GM23248 (cell line): ENCODE data around the gene CPM. TPM values are rescaled to one million over a fixed set of nuclear protein-coding genes. Genes with fewer than 3 reads are reported as not detected.

Source experiments
- DNase-seq: peaks from one replicate; pipeline ENCODE4 v3.0.0-alpha.2; 2015
- H2AFZ ChIP-seq: fragments of 200-600 bp; sonication (generic); 2 replicates; pipeline ENCODE4 v1.6.1; 2016; ENCODE audit warnings: antibody characterized with exemption
- H3F3A ChIP-seq: fragments of 200-600 bp; sonication (generic); 2 replicates; pipeline ENCODE4 v1.6.1; 2016; ENCODE audit warnings: mild to moderate bottlenecking, antibody characterized with exemption, mixed run types; ENCODE audit not compliant: insufficient read depth
- H3K27ac ChIP-seq: fragments of 200-600 bp; sonication (generic); 2 replicates; pipeline ENCODE4 v1.5.1; 2016; ENCODE audit warnings: mild to moderate bottlenecking
- H3K27me3 ChIP-seq: fragments of 200-600 bp; sonication (generic); replicated peaks from 2 replicates; pipeline ENCODE4 v1.6.1; 2016; ENCODE audit warnings: mild to moderate bottlenecking; ENCODE audit not compliant: insufficient read depth
- H3K36me3 ChIP-seq: fragments of 200-600 bp; sonication (generic); 2 replicates; pipeline ENCODE4 v1.6.1; 2016; ENCODE audit warnings: low read depth, mild to moderate bottlenecking
- H3K4me1 ChIP-seq: fragments of 200-600 bp; sonication (generic); 2 replicates; pipeline ENCODE4 v1.6.1; 2016; ENCODE audit warnings: mild to moderate bottlenecking; ENCODE audit not compliant: insufficient read depth
- H3K4me2 ChIP-seq: fragments of 200-600 bp; sonication (generic); one replicate; pipeline ENCODE4 v1.6.1; 2016; ENCODE audit warnings: mild to moderate bottlenecking; ENCODE audit not compliant: unreplicated experiment
- H3K4me3 ChIP-seq: fragments of 200-600 bp; sonication (generic); 2 replicates; pipeline ENCODE4 v1.5.1; 2016; ENCODE audit warnings: mild to moderate bottlenecking
- H3K79me2 ChIP-seq: fragments of 200-600 bp; sonication (generic); 2 replicates; pipeline ENCODE4 v1.6.1; 2016; ENCODE audit warnings: mild to moderate bottlenecking; ENCODE audit not compliant: insufficient read depth
- H3K9ac ChIP-seq: fragments of 200-600 bp; sonication (generic); 2 replicates; pipeline ENCODE4 v1.6.1; 2016; ENCODE audit warnings: mild to moderate bottlenecking
- H3K9me2 ChIP-seq: fragments of 200-600 bp; sonication (generic); 2 replicates; pipeline ENCODE4 v1.6.1; 2016; ENCODE audit warnings: mixed run types, mild to moderate bottlenecking, moderate library complexity; ENCODE audit not compliant: insufficient read depth
- H3K9me3 ChIP-seq: fragments of 200-600 bp; sonication (generic); one replicate; pipeline ENCODE4 v1.6.1; 2017; ENCODE audit warnings: low read depth
- H4K20me1 ChIP-seq: fragments of 200-600 bp; sonication (generic); 2 replicates; pipeline ENCODE4 v1.6.0; 2016; ENCODE audit not compliant: insufficient read depth
- EZH2 ChIP-seq: fragments of 200-600 bp; sonication (generic); IDR thresholded peaks from 2 replicates; pipeline ENCODE4 v1.6.1; 2018; ENCODE audit warnings: antibody characterized with exemption, mild to moderate bottlenecking; ENCODE audit not compliant: insufficient read depth, poor library complexity, severe bottlenecking
- EZH2phosphoT487 ChIP-seq: fragments of 200-600 bp; sonication (generic); IDR thresholded peaks from 2 replicates; pipeline ENCODE4 v1.6.1; 2018; ENCODE audit warnings: antibody characterized with exemption, moderate library complexity, mild to moderate bottlenecking, low read depth; ENCODE audit not compliant: insufficient read depth
- WGBS, 2 experiments: methylation state at CpG; one replicate each; pipeline ENCODE4 v1.1.6; 2015 to 2017; ENCODE audit warnings: low lambda C conversion rate in 2 of 2, low coverage in 1 of 2; ENCODE audit errors: missing lambda C conversion rate in 2 of 2; 5-methylcytosine and 5-hydroxymethylcytosine counted together
- in situ Hi-C: fragments of 300-500 bp; cut with MboI; formaldehyde crosslinking; loops from 2 replicates; pipeline ENCODE4 v1.15.0; 2020
- polyA plus RNA-seq: library from polyadenylated mRNA; unstranded; fragments of >200 nt; fragmentation: Nextera tagmentation; extraction: Ambion mirVana; gene quantifications from 2 replicates; pipeline ENCODE4 v1.2.1, GENCODE V29; 2016
- total RNA-seq: library from RNA; depleted of rRNA; stranded (reverse); fragments of >200 nt; shearing (Covaris generic); gene quantifications from 2 replicates; pipeline ENCODE4 v1.2.3, GENCODE V29; 2014

CPM gene
- total and polyA plus RNA-seq, 2 experiments from 2014 or later = 13.7 to 22.5 TPM

GRCh38 chr12:68844788-68845695 lies 87.9 kb downstream of the CPM start:
- Histone ChIP-seq H3F3A (peaks cover 70% of the 10 kb centered on the region), H4K20me1 (no peaks in the 10 kb centered on the region), H3K79me2 (peaks cover 11% of the 10 kb centered on the region; the same call in 1 of the 2 replicates), H3K9me3 (no peaks in the 10 kb centered on the region), H3K4me3 (no peak overlapping the region), H3K36me3 (peaks cover 56% of the 10 kb centered on the region), H3K4me2 (no peak overlapping the region), H3K9me2 (no peaks in the 10 kb centered on the region), H3K27me3 (no peaks in the 10 kb centered on the region), H2AFZ (no peak overlapping the region), H3K27ac (no peak overlapping the region), H3K9ac (no peak overlapping the region), H3K4me1 (no peaks in the 10 kb centered on the region)
- no peak for DNase-seq
- in situ Hi-C loops = no loop called here
- WGBS, 2 experiments = 85 to 86% methylated on average over 14 of the region's 14 CpGs
- no peak for TF ChIP-seq EZH2phosphoT487
- TF ChIP-seq EZH2 = no peak

DNA sequence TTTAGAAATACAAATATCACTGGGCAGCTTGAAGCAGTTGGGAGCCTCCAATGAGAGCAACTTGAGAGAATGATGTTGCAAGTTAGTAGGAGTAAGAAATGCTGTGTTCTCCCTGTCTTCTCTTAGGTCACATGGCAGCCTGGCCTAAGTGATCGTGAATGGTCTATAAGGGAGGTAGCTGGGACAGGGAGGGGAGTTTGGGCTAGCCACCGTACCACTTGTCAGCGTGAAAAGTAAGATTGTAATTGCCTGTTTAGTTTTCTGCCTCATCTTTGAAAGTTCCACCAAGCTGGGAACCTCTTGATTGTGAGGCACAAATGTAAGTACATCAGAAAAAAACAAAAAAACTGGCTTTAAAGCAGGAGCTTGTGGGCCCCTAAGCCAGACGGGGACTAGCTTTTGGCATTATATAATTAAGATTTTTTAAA lies 88.6 kb downstream of the CPM start:
- Histone ChIP-seq H3F3A (peaks cover 70% of the 10 kb centered on the region), H3K9ac (no peak overlapping the region), H4K20me1 (no peaks in the 10 kb centered on the region), H3K4me1 (no peaks in the 10 kb centered on the region), H3K36me3 (peaks cover 63% of the 10 kb centered on the region), H2AFZ (no peak overlapping the region), H3K9me3 (no peaks in the 10 kb centered on the region), H3K27ac (no peak overlapping the region), H3K4me2 (no peak overlapping the region), H3K4me3 (no peak overlapping the region), H3K27me3 (no peaks in the 10 kb centered on the region), H3K9me2 (no peaks in the 10 kb centered on the region), H3K79me2 (peaks cover 11% of the 10 kb centered on the region; the same call in 1 of the 2 replicates)
- DNase-seq = no peak
- in situ Hi-C loops = no loop called here
- 86 to 90% methylated on average over 4 of the region's 4 CpGs for WGBS, 2 experiments
- TF ChIP-seq EZH2phosphoT487 (no peak), EZH2 (no peak)

DNA sequence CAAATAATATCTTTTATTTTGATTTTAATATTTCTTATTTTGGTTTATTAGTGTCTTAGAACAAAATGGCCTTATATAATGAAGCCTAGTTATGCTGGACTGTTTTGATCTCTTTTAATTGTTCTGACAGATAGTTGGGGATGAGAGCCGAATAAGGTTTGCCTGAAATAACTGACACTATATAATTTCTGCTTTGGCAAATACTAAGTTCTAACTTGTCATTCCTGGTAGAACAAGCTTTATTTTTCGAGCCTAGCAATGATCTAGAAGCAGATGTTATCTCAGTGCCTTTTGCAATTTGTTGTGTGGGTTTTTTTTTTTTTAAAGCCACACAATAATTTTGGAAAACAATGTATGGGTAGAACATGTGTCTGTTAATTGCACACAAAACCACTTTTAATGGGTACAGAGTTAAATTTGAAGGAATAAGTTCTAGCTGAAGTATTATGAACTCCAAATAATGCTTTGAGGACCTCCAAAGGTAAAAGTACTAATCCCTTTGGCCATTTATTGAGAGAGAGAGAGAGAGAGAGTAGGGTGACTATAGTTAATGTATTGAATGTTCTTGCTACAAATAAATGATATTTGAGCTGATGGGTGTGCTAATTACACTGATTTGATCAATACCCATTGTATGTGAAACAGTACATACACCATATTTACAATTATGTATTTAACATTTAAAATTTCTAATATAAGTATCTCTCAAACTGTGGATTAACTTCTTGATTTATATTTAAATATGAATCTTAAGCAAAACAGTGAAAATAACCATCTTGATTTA lies 90.0 kb downstream of the CPM start:
- Histone ChIP-seq H3K4me3 (no peak overlapping the region), H2AFZ (no peak overlapping the region), H3K79me2 (peaks cover 17% of the 10 kb centered on the region), H4K20me1 (no peaks in the 10 kb centered on the region), H3F3A (peaks cover 70% of the 10 kb centered on the region), H3K36me3 (peaks cover 77% of the 10 kb centered on the region), H3K27me3 (no peaks in the 10 kb centered on the region), H3K9me3 (no peaks in the 10 kb centered on the region), H3K9me2 (no peaks in the 10 kb centered on the region), H3K27ac (no peak overlapping the region), H3K4me2 (no peak overlapping the region), H3K4me1 (no peaks in the 10 kb centered on the region), H3K9ac (no peak overlapping the region)
- 32 to 33% methylated on average over 2 of the region's 2 CpGs for WGBS, 2 experiments
- no peak for DNase-seq
- in situ Hi-C loops = no loop called here
- TF ChIP-seq EZH2 (no peak), EZH2phosphoT487 (no peak)

DNA sequence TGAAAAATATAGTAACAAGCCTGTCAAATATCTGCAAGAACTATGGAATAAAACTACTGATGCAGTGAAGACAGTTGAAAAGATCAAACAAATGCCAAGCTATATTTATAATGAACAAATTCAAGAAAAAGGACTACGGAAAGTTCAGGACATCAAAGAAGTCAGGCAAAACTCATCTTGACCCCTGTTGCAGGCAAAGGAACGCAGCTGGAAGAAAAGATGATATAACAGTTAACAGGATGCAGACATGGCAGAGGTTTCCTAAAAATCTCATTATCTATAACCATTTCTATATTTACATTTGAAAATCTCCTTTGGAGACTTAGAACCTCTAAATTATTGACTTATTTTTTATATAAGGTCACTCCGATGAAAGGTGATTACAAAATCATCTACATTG lies 90.8 kb downstream of the CPM start:
- 95 to 98% methylated on average over 3 of the region's 3 CpGs for WGBS, 2 experiments
- no peak overlapping the region for H3K9ac ChIP-seq
- H3K4me1 ChIP-seq = no peaks in the 10 kb centered on the region
- TF ChIP-seq EZH2phosphoT487 (no peak), EZH2 (no peak)
- no peak overlapping the region for H3K4me3 ChIP-seq
- H2AFZ ChIP-seq = no peak overlapping the region
- no peak for DNase-seq
- H3F3A ChIP-seq = peaks cover 75% of the 10 kb centered on the region
- H4K20me1 ChIP-seq = peaks cover 3% of the 10 kb centered on the region; the same call in 1 of the 2 replicates
- in situ Hi-C loops = no loop called here
- H3K79me2 ChIP-seq = peaks cover 24% of the 10 kb centered on the region
- H3K9me3 ChIP-seq = no peaks in the 10 kb centered on the region
- peaks cover 86% of the 10 kb centered on the region for H3K36me3 ChIP-seq
- H3K27ac ChIP-seq = no peak overlapping the region
- no peaks in the 10 kb centered on the region for H3K27me3 ChIP-seq
- H3K4me2 ChIP-seq = no peak overlapping the region
- no peaks in the 10 kb centered on the region for H3K9me2 ChIP-seq
